HG03139 (cell line): ENCODE results near the gene ABLIM3.

Experiments
- ATAC-seq: cut with Tn5 transposase; IDR thresholded peaks from one replicate; pipeline ENCODE4 v1.9.1; 2021; ENCODE audit not compliant: unreplicated experiment

The ABLIM3 gene

GRCh38 chr5:149133795-149134777 is 7.2 kb upstream of the ABLIM3 start:
- ATAC-seq = no peak

- no peak for ATAC-seq
These were observed 6.4 kb upstream of the ABLIM3 start for GRCh38 chr5:149134778-149135500.

GRCh38 chr5:149135536-149136201 is 5.6 kb upstream of the ABLIM3 start:
- no peak for ATAC-seq

GRCh38 chr5:149138182-149138923 is 2.9 kb upstream of the ABLIM3 start:
- ATAC-seq = no peak

GRCh38 chr5:149140197-149141002 is 893 bp upstream of the ABLIM3 start:
- no peak for ATAC-seq

GRCh38 chr5:149141957-149142851 is 911 bp downstream of the ABLIM3 start:
- ATAC-seq = no peak

- ATAC-seq = no peak
These were observed 2.2 kb downstream of the ABLIM3 start for GRCh38 chr5:149143470-149143869.

GRCh38 chr5:149144637-149145036 is 3.3 kb downstream of the ABLIM3 start:
- no peak for ATAC-seq

GRCh38 chr5:149145138-149145537 is 3.8 kb downstream of the ABLIM3 start:
- no peak for ATAC-seq

GRCh38 chr5:149147676-149148075 is 6.4 kb downstream of the ABLIM3 start:
- ATAC-seq = no peak

GRCh38 chr5:149149942-149150341 is 8.6 kb downstream of the ABLIM3 start:
- ATAC-seq = no peak

GRCh38 chr5:149150457-149150856 is 9.2 kb downstream of the ABLIM3 start:
- no peak for ATAC-seq

- ATAC-seq = no peak
These were observed 10.4 kb downstream of the ABLIM3 start for GRCh38 chr5:149151717-149152116.

GRCh38 chr5:149152317-149152746 is 11.0 kb downstream of the ABLIM3 start:
- no peak for ATAC-seq

GRCh38 chr5:149153193-149153750 is 12.0 kb downstream of the ABLIM3 start:
- ATAC-seq = no peak

- ATAC-seq = no peak
These were observed 12.7 kb downstream of the ABLIM3 start for GRCh38 chr5:149153751-149154610.

- ATAC-seq = no peak
These were observed 13.4 kb downstream of the ABLIM3 start for GRCh38 chr5:149154650-149155049.
